ENCODE results near the gene ARID1B.

- TF ChIP-seq POLR2A (IDR thresholded peaks at IDR 0.05) = no peak
- TF ChIP-seq, protein P1, sequence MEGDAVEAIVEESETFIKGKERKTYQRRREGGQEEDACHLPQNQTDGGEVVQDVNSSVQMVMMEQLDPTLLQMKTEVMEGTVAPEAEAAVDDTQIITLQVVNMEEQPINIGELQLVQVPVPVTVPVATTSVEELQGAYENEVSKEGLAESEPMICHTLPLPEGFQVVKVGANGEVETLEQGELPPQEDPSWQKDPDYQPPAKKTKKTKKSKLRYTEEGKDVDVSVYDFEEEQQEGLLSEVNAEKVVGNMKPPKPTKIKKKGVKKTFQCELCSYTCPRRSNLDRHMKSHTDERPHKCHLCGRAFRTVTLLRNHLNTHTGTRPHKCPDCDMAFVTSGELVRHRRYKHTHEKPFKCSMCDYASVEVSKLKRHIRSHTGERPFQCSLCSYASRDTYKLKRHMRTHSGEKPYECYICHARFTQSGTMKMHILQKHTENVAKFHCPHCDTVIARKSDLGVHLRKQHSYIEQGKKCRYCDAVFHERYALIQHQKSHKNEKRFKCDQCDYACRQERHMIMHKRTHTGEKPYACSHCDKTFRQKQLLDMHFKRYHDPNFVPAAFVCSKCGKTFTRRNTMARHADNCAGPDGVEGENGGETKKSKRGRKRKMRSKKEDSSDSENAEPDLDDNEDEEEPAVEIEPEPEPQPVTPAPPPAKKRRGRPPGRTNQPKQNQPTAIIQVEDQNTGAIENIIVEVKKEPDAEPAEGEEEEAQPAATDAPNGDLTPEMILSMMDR (IDR thresholded peaks at IDR 0.05) = no peak
Observed at GRCh38 chr6:157200611-157201010, 423.4 kb downstream of the ARID1B start.
